Hepatocyte (in vitro differentiated cells): Measurements from ENCODE around the gene MAN1C1. TPM values are rescaled to one million over a fixed set of nuclear protein-coding genes. Genes with fewer than 3 reads are reported as not detected.

ENCODE experiments used
- DNase-seq: peaks from one replicate; pipeline ENCODE4 v3.0.0-alpha.2; 2016; ENCODE audit warnings: low spot score
- H2AFZ ChIP-seq: fragments of 200-600 bp; sonication (generic); 2 replicates; pipeline ENCODE4 v1.6.0; 2016; ENCODE audit warnings: antibody characterized with exemption, mild to moderate bottlenecking
- H3K27ac ChIP-seq: fragments of 200-600 bp; sonication (generic); 2 replicates; pipeline ENCODE4 v1.5.1; 2016; ENCODE audit warnings: mild to moderate bottlenecking
- H3K27me3 ChIP-seq: fragments of 200-600 bp; sonication (generic); 2 replicates; pipeline ENCODE4 v1.6.1; 2016
- H3K36me3 ChIP-seq: fragments of 200-600 bp; sonication (generic); replicated peaks from 2 replicates; pipeline ENCODE4 v1.5.1; 2016; ENCODE audit warnings: low read depth; ENCODE audit not compliant: insufficient read depth
- H3K4me1 ChIP-seq: fragments of 200-600 bp; sonication (generic); 2 replicates; pipeline ENCODE4 v1.5.1; 2016; ENCODE audit warnings: mild to moderate bottlenecking, moderate library complexity; ENCODE audit not compliant: insufficient read depth
- H3K4me2 ChIP-seq: fragments of 200-600 bp; sonication (generic); 2 replicates; pipeline ENCODE4 v1.6.0; 2016
- H3K4me3 ChIP-seq: fragments of 200-600 bp; sonication (generic); 2 replicates; pipeline ENCODE4 v1.5.1; 2016; ENCODE audit warnings: mild to moderate bottlenecking
- H3K79me2 ChIP-seq: fragments of 200-600 bp; sonication (generic); 2 replicates; pipeline ENCODE4 v1.6.0; 2017; ENCODE audit warnings: mild to moderate bottlenecking
- H3K9me2 ChIP-seq: fragments of 200-600 bp; sonication (generic); replicated peaks from 2 replicates; pipeline ENCODE4 v1.6.0; 2017; ENCODE audit warnings: mild to moderate bottlenecking; ENCODE audit not compliant: insufficient read depth
- H3K9me3 ChIP-seq: fragments of 200-600 bp; sonication (generic); 2 replicates; pipeline ENCODE4 v1.5.1; 2016; ENCODE audit warnings: low read depth, mild to moderate bottlenecking
- H4K20me1 ChIP-seq: fragments of 200-600 bp; sonication (generic); 2 replicates; pipeline ENCODE4 v1.6.0; 2016; ENCODE audit warnings: mild to moderate bottlenecking; ENCODE audit not compliant: insufficient read depth, poor library complexity, severe bottlenecking
- CTCF ChIP-seq: fragments of 200-600 bp; sonication (generic); IDR thresholded peaks from 2 replicates; pipeline ENCODE4 v1.5.1; 2016; ENCODE audit warnings: antibody characterized with exemption, mild to moderate bottlenecking; ENCODE audit not compliant: poor library complexity
- EZH2 ChIP-seq: fragments of 200-600 bp; sonication (generic); IDR thresholded peaks from 2 replicates; pipeline ENCODE4 v1.6.1; 2016; ENCODE audit warnings: antibody characterized with exemption, mild to moderate bottlenecking, borderline replicate concordance
- EZH2phosphoT487 ChIP-seq: fragments of 200-600 bp; sonication (generic); IDR thresholded peaks from one replicate; pipeline ENCODE4 v1.6.1; 2018; ENCODE audit warnings: antibody characterized with exemption, mild to moderate bottlenecking, low read depth, moderate library complexity; ENCODE audit not compliant: unreplicated experiment, severe bottlenecking
- WGBS: methylation state at CpG from one replicate; pipeline ENCODE4 v1.1.6; 2016; ENCODE audit warnings: low lambda C conversion rate; ENCODE audit errors: missing lambda C conversion rate; 5-methylcytosine and 5-hydroxymethylcytosine counted together
- polyA plus RNA-seq: library from polyadenylated mRNA; unstranded; fragments of >200 nt; fragmentation: Nextera tagmentation; extraction: Ambion mirVana; gene quantifications from 2 replicates; pipeline ENCODE4 v1.2.1, GENCODE V29; 2016
- total RNA-seq: library from RNA; depleted of rRNA; stranded (reverse); fragments of >200 nt; gene quantifications from 2 replicates; pipeline ENCODE4 v1.2.3, GENCODE V29; 2014

MAN1C1 gene
- total and polyA plus RNA-seq, 2 experiments from 2014 or later = 20.6 to 29.3 TPM

GRCh38 chr1:25716320-25716719 lies 99.7 kb downstream of the MAN1C1 start:
- Histone ChIP-seq H3K4me1 (no peaks in the 10 kb centered on the region), H3K27me3 (no peaks in the 10 kb centered on the region), H3K36me3 (no peaks in the 10 kb centered on the region), H3K4me3 (no peak overlapping the region), H3K27ac (no peak overlapping the region), H3K4me2 (no peak overlapping the region), H2AFZ (no peak overlapping the region), H3K9me2 (no peaks in the 10 kb centered on the region), H4K20me1 (no peaks in the 10 kb centered on the region), H3K9me3 (no peaks in the 10 kb centered on the region), H3K79me2 (no peaks in the 10 kb centered on the region)
- WGBS = 92% methylated on average over 5 of the region's 5 CpGs
- no peak for DNase-seq
- no peak for TF ChIP-seq EZH2
- TF ChIP-seq CTCF = no peak
- TF ChIP-seq EZH2phosphoT487 = no peak

- H4K20me1 ChIP-seq = no peaks in the 10 kb centered on the region
- TF ChIP-seq EZH2 (no peak), EZH2phosphoT487 (no peak), CTCF (no peak)
- H3K36me3 ChIP-seq = no peaks in the 10 kb centered on the region
- H3K27me3 ChIP-seq = no peaks in the 10 kb centered on the region
- no peaks in the 10 kb centered on the region for H3K4me1 ChIP-seq
- H3K27ac ChIP-seq = no peak overlapping the region
- no peaks in the 10 kb centered on the region for H3K9me2 ChIP-seq
- WGBS = 98% methylated on average over 2 of the region's 2 CpGs
- no peaks in the 10 kb centered on the region for H3K79me2 ChIP-seq
- H3K4me3 ChIP-seq = no peak overlapping the region
- DNase-seq = no peak
- H2AFZ ChIP-seq = no peak overlapping the region
- H3K4me2 ChIP-seq = no peak overlapping the region
- H3K9me3 ChIP-seq = no peaks in the 10 kb centered on the region
These were observed 102.1 kb downstream of the MAN1C1 start for GRCh38 chr1:25718732-25719131.

GRCh38 chr1:25720624-25721023 lies 104.0 kb downstream of the MAN1C1 start:
- Histone ChIP-seq H3K27ac (no peak overlapping the region), H3K9me2 (no peaks in the 10 kb centered on the region), H4K20me1 (no peaks in the 10 kb centered on the region), H3K36me3 (no peaks in the 10 kb centered on the region), H2AFZ (no peak overlapping the region), H3K27me3 (no peaks in the 10 kb centered on the region), H3K4me1 (no peaks in the 10 kb centered on the region), H3K79me2 (no peaks in the 10 kb centered on the region), H3K4me3 (no peak overlapping the region), H3K9me3 (no peaks in the 10 kb centered on the region), H3K4me2 (no peak overlapping the region)
- WGBS = 92% methylated on average over 5 of the region's 5 CpGs
- no peak for DNase-seq
- TF ChIP-seq EZH2 (no peak), CTCF (no peak), EZH2phosphoT487 (no peak)
